ENCODE results near the gene KLC1.

GRCh38 chr14:103594265-103594664 is 34.7 kb upstream of the KLC1 start:
- TF ChIP-seq, protein P1, sequence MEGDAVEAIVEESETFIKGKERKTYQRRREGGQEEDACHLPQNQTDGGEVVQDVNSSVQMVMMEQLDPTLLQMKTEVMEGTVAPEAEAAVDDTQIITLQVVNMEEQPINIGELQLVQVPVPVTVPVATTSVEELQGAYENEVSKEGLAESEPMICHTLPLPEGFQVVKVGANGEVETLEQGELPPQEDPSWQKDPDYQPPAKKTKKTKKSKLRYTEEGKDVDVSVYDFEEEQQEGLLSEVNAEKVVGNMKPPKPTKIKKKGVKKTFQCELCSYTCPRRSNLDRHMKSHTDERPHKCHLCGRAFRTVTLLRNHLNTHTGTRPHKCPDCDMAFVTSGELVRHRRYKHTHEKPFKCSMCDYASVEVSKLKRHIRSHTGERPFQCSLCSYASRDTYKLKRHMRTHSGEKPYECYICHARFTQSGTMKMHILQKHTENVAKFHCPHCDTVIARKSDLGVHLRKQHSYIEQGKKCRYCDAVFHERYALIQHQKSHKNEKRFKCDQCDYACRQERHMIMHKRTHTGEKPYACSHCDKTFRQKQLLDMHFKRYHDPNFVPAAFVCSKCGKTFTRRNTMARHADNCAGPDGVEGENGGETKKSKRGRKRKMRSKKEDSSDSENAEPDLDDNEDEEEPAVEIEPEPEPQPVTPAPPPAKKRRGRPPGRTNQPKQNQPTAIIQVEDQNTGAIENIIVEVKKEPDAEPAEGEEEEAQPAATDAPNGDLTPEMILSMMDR (IDR thresholded peaks at IDR 0.05; ENCODE audit: insufficient read depth, low read length, poor library complexity, severe bottlenecking): no peak
- TF ChIP-seq EZH2phosphoT487 (conservative IDR thresholded peaks at IDR 0.05; ENCODE audit: low read length): no peak

Measured in SU-DHL-6 (cell line).